ENCODE data around the gene PSMD13. TPM values are rescaled to one million over a fixed set of nuclear protein-coding genes. Genes with fewer than 3 reads are reported as not detected.

Gene PSMD13
- total RNA-seq, 4 donors from 2014 or later: 57.8 to 118 (median 93.8) TPM

DNA sequence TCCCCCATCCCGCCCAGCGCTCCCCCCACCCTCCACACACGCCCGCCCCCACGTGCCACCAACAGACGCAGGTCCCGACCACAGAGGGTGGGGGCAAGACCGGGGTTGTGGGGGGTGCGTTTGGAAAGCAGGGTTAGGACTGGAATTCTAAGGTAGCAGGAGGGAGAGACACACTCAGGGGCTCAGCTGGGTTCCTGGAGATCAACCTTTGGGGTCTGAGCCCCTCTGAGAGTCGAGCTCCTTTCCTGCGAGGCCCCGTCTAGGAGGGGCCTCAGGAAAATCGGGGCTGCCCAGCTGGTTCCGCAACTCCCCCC is 52.6 kb downstream of the PSMD13 start:
- TF ChIP-seq, protein P1, sequence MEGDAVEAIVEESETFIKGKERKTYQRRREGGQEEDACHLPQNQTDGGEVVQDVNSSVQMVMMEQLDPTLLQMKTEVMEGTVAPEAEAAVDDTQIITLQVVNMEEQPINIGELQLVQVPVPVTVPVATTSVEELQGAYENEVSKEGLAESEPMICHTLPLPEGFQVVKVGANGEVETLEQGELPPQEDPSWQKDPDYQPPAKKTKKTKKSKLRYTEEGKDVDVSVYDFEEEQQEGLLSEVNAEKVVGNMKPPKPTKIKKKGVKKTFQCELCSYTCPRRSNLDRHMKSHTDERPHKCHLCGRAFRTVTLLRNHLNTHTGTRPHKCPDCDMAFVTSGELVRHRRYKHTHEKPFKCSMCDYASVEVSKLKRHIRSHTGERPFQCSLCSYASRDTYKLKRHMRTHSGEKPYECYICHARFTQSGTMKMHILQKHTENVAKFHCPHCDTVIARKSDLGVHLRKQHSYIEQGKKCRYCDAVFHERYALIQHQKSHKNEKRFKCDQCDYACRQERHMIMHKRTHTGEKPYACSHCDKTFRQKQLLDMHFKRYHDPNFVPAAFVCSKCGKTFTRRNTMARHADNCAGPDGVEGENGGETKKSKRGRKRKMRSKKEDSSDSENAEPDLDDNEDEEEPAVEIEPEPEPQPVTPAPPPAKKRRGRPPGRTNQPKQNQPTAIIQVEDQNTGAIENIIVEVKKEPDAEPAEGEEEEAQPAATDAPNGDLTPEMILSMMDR (IDR thresholded peaks at IDR 0.05; ENCODE audit: low read depth): no peak

DNA sequence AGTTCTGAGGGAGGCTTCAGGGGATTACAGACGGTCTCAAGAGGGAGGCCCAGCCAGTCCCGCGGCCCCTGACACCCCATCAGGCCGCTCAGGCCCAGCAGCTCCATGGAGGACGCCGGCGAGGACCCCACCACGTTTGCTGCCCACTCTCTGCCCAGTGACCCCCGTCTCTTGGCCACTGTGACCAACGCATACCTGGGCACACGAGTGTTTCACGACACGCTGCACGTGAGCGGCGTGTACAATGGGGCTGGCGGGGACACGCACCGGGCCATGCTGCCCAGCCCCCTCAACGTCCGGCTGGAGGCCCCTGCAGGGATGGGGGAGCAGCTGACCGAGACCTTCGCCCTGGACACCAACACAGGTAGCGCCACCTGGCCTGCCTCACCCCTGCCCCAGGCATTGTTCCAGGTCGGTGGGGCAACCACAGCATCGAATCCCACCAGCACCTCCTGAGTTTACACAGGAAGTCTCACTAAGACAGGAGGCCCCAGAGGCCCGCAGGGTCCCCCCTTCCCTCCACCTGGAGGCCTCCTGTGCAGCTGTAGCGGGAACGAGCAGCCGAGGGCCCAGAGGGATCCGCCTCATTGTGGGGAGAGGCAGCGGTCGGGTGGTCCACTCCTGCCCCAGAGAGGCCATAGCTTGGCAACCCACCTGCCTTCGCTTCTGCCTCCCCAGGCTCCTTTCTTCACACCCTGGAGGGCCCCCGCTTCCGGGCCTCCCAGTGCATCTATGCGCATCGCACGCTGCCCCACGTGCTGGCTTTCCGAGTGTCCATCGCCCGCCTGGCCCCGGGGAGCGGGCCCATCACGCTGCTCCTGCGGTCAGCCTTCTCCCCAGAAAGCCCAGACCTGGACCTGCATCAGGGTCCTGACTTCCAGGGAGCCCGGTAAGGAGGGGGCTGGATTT is 53.2 kb downstream of the PSMD13 start:
- TF ChIP-seq, protein P1 (IDR thresholded peaks at IDR 0.05; ENCODE audit: low read depth): no peak

DNA sequence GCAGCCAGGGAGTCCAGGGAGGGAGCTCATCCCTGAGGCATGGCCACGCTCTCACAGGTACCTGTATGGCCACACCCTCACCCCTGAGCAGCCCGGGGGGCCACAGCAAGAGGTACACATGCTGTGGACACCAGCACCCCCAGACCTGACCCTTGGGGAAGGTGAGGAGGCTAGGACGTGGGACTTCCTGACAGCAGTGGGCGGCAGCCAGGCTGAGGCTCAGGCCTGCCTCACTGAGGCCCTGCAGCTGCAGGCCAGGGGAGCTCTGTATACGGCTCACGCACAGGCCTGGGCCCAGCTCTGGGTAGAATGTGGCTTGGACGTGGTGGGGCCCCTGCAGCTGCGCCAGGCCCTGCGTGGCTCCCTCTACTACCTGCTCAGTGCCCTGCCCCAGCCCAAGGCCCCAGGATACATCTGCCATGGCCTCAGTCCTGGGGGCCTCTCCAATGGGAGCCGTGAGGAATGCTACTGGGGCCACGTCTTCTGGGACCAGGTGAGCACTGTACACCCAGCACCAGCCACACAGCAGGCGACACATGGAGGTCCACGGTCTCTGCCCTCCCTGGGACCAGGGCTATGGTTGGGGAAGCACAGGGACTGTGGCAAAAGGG is 54.0 kb downstream of the PSMD13 start:
- TF ChIP-seq, protein P1 (IDR thresholded peaks at IDR 0.05; ENCODE audit: low read depth): no peak

DNA sequence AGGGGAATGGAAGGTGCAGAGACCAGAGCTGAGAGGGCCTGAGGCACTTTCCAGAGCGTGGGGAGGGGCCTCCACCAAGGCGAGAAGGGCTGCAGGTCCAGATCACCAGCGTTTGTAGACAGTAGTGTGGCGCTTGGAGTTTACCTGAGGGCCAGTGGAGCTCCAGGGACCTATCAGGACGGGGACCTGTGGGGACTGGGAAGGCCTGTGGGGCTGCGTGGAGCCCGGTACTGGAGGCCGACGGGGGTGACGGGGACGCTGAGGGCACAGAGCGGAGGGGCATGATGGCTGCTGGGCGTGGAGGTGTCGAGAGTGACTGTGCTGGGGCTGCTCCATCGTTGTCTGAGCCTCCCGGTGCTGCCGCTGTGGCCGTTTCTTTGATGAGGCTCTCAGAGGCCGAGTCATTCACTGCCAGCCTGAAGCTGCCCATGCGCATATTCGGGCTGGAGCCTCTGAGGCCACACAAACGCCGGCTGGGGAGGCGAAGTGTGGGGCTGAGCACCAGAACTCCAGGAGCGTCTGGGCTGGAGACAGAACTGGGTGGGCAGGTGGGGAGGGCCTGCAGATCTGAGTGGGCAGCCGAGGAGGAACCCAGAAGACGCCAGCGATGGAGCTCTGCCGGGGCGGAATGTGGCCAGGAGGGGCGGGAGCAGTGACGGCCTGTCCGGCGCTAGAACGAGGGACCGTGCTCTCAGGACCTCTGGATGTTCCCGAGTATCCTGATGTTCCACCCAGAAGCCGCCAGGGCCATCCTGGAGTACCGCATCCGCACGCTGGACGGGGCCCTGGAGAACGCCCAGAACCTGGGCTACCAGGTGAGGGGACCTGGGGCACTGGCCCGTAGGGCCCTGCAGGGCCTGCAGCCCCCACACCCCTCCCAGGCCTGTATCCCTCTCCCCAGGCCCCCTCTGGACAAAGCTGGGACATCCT is 54.8 kb downstream of the PSMD13 start:
- TF ChIP-seq, protein P1 (IDR thresholded peaks at IDR 0.05; ENCODE audit: low read depth): no peak

DNA sequence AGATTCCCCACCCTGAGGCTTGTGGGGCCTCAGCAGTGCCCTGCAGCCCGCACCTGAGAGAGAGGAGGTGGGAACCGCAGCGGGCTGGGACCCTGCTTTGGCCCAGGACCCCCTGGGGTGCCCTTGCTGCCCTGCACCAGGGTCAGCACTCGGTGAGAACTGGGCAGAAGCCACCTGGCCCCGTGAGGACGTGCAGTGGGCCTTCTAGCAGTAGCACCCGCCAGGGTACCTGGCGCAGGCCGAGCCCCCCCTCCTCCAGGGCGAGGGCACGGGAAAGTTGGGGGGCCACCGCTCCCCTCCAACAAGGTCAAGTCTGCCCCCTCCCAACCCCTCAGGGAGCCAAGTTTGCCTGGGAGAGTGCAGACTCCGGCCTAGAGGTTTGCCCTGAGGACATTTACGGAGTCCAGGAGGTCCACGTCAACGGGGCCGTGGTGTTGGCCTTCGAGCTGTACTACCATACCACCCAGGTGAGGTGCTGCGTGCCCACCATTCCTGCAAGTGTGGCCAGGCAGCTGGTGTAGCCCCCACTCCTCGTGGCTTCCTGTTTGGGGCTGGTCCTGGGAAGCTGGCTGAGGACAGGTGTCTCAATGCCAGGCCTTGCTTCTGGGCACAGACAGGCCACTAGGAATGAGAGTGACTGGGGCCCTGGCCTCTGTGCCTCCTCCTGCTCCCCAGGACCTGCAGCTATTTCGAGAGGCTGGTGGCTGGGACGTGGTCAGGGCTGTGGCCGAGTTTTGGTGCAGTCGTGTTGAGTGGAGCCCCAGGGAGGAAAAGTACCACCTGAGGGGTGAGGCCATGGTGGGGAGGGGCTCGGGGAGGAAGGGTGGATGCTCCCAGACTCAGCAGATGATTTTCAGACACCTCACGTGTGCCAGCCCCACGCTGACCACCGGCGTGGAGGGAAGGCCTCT is 55.7 kb downstream of the PSMD13 start:
- TF ChIP-seq, protein P1 (IDR thresholded peaks at IDR 0.05; ENCODE audit: low read depth): no peak

DNA sequence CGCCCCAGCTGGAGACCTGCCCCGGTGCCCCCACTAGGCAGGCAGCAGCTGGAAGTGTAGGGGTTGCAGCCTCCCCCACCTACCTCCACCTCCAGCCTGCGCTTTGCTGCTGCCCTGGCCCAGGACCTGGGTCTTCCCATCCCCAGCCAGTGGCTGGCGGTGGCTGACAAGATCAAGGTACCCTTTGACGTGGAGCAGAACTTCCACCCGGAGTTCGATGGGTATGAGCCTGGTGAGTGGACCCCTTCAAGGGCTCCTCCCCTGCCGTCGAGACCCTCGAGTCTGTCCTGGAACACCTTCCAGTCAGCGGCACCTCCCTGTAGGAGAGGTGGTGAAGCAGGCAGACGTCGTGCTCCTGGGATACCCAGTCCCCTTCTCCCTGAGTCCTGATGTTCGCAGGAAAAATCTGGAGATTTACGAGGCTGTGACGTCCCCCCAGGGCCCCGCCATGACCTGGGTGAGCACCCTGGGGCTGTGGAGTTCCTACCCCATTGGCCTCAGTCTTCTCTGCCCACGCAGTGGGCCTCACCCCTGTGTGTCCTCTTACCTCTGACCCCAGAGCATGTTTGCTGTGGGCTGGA is 56.6 kb downstream of the PSMD13 start:
- TF ChIP-seq, protein P1 (IDR thresholded peaks at IDR 0.05; ENCODE audit: low read depth): no peak
